NCI-H82 treated with DMSO at 0.1 percent for 48 hours (cell line): ENCODE data around the gene RIOX2.
"Not testable (repeated sequence)": the region's sequence is repeated elsewhere in the genome, so short reads cannot be mapped to it uniquely, and the experiment has no call there.

Experiments used
- DNase-seq: peaks from one replicate; lab custom pipeline; 2025; ENCODE audit not compliant: unreplicated experiment; lab: John Stamatoyannopoulos, UW

Gene RIOX2

DNA sequence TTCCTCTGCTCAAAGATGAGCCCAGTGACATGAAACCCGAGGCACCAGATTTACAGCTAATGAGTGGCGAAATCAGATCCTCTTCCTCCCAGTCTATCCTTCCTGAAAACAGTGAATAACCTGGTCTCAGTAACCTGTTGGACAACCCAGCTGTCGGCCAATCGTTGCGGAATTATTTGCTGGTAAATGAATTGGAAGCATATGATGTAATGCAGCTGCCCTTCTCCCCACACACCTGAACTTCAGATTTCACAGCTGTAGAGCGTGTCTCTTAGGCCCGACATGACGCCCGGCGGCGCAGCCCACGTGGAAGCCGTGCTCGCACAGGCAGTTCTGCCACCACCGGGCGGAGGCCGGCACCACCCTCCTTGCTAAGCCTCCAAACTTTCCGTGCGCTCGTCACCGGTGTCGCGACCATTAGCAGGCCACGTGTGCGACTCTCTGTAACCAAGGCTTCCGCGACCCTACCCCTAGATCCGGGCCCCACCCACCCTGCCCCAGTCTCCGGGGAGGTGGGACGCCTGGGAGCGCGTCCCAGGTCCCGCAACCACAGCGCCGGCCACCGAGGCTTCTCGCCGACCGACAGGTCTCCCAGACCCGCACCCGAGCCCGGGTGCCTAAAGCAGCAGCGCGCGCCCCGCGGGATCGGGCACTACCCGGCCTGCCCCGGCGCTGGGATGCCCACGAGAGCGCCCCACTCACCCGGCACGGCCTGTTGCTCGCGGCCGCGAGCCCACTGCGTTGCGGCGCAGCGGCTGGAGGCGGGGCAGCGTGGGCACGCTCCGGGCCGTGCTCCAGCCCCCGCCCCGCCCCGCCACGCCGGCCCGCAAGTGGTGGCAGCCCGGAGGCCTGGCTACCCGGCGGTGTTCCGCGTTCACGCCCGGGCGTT is at the start of gene RIOX2:
Gene RIOX2, minus strand, starts transcription at position 753 of the 889 bp plus-strand sequence. CDS start 4,838 bp downstream, outside the sequence.
- DNase-seq = peak; percentile 67

DNA sequence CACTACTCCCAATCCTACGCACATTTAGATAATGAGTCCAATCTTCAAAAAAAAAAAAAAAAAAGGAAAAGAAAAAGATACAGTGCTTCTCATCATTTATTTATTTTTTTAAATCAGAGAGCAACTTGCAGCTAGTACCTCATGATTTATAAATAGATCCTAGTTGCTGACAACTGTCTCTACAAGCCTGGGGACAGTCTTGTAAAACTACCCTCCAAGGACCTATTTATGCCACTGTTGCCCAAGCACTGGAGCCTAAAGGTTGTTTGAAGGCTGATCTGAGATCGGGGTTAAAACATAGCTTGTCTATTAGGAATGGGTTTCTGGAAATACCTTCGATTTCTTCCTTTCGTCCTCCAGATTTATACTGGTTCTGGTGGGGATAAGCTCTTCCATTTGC is 48.2 kb upstream of the RIOX2 start:
- DNase-seq = no peak

DNA sequence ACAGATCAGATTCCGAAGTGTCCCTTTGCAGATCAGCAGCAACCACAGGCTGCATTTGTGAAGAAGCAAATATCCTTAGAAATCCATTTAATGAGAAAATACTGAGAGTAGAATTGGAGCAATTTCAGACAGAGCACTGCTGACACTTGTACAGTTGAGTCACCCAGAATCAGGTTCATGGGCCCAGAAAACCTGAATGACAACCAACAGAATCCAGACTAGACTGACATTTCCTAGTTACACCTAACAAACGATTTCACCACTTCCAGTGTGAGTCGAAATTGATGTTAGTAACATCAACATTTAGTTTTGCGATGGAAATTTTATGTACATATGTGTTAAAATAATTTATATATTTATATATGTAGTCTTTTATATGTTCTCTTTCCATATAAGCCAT is 46.1 kb upstream of the RIOX2 start:
- DNase-seq = no peak

DNA sequence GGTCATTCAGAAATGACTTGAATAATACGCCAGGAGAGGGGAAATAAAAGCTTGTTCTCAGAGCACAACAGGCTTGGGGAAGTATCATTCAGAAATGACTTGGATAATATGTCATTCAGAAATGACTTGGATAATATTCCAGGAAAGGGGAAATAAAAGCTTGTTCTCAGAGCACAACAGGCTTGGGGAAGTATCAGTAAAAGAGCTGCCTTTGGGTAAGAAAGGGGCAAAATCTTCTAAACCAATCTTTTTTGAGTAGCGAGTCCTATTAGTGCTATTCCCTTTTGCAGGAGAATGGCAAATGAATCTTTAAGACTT is 42.0 kb upstream of the RIOX2 start:
- no peak for DNase-seq

DNA sequence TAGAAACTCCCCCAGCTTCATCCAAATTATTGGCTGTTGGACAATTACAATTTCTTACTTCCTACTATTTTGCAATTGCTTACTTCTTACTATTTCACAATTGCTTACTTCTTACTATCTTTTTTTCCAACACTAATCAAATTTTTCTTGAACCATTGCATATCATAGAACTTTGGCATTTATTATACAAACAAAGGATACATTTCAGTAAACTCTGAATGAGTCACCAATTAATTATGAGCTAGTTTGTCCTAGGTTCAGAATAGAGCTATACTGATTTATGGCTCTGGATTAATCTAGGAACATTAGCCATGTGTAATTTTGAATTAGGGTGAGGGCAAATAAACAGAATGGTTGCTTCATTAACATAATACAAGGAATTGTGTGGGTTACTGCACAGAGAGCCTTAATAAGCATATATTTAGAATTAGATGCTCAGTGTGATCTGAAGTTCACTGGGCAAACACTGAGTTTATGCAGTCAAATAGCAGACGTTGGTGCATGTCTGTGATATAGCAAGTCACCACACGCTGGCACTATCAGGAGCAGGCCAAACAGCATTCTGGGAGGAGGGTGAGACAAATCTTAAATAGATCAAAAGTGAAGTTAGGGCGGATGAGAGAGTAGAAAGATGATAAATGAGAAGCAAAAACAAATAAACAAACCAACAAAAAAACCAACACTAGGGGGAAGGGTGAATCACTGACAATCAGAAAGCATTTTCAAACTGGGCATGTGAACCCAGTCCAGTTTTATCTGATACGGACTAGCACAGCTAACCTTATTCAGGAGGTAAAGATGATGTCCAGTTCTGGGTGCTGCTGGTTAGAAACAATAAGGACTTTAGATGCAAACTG is 41.4 kb upstream of the RIOX2 start:
- no peak for DNase-seq

DNA sequence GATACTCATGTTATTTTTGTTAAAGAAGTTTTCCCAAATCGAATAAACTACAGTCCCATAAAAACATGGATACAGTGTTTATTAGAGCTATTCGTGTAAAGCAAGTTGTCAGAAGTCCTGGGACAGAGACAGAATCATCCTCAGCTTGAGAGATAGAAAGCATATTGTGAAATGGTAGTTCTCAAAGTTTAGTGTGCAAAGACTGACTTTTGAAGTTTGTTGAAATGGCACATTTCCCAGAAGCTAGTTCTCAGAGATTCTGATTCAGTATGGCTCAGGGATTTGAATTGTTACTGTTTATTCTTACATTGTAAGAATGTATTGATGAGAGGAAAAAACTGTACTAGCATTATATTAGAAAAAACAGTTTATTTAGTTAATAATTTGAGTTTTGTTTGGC is 40.7 kb upstream of the RIOX2 start:
- no peak for DNase-seq

DNA sequence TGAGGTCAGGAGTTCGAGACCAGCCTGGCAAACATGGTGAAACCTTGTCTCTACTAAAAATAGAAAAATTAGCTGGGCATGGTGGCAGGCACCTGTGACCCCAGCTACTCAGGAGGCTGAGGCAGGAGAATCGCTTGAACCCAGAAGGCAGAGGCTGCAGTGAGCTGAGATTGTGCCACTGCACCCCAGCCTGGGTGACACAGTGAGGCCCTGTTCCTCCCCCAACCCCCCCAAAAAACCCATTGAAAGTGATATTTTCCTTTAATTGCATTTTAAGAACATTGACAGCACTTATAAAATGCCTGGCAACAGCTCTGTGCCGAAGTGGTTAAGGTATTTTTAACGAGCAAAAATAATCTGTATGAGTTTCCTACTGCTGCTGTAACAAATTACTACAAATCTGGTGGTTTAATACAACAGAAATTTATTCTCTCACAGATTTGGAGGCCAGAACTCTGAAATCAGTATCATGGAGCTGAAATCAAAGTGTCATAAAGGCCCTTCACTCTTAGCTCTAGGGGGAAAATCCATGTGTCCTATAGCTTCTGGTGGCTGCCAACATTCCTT is 38.7 kb upstream of the RIOX2 start:
- not testable (repeated sequence) for DNase-seq

DNA sequence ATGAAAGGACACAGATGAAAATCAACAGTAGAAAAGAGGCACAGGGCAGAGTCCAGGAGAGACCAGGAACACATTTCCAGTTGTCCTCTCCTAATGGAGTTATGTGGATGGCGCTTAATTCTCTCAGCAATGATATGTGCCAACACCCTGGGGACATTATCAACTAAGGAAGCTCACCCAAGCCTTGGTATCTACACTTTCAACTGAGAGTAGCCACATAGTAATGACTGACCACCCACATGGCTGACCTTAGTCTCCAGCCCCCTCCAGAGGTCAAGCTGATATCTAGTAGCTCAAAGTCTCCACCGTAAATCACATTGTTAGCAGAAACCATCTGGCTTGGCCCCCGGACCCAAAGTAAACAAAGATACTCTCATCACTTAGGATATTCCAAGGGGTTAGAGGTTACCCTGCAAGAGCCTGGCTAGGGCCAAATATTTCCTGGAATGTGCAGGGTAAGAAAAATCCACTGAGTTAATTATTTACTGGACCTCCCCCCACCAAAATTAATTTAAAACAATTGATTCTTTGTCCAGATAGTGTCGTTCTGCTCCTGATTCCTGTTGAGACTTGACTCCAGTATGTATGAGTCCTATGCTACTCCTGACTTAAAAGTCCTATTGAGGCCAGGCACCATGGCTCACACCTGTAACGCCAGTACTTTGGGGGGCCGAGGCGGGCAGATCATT is 38.1 kb upstream of the RIOX2 start:
- DNase-seq = no peak

DNA sequence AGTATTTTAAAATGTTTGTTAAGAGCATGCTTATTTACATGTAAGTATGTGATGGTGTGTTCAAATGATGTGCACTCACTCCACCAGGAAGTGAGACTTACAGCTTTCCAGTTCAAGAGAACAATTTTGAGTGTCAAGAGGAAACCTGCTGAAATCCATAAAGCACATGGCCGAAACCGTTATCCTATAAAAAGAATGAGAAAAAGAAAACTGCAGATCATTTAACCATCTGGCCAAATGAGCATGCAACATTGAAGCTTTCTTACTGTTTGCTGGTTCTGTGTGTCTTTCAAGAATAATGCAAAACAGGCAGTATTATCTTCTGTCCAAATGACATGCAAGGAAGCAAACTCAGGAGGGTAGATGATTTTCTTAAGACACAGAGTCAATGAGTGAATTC is 36.6 kb upstream of the RIOX2 start:
- DNase-seq = no peak

DNA sequence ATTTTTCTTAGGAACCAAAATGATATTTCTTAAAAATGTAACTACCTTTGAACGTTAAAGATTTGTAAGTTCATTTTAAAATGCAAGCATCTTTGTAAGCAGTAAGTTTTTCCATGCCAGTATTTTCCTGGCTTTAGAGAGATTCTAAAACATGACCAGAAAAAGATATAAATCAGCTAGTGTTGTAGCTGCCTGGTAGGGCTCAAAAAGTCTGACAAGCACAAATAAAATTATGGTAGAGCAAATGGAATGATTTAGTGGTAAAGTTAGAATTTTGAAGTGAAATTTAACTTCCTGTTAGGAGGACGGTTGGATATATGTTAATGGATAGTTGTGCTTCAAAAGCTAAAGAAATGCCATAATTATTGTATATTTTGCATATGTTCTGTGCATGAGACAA is 33.2 kb upstream of the RIOX2 start:
- DNase-seq = no peak

DNA sequence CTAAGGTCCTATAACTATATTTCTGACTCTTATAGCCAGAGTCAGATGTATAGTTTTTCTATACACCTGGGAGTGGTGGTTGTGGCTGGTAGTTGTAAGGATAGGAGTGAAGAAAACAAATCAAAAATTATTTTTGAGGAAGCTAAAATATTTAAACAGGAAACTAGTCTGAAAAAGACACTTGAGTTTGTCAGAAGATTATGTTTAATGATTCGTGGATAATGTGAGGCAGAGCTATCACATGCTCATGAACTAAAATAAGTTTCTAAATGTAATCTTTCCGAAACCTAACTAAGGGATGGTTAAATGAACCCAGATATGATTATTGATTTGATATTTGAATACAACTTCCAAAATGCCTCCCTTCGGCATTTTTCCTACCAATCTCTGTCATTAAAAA is 32.5 kb upstream of the RIOX2 start:
- no peak for DNase-seq

DNA sequence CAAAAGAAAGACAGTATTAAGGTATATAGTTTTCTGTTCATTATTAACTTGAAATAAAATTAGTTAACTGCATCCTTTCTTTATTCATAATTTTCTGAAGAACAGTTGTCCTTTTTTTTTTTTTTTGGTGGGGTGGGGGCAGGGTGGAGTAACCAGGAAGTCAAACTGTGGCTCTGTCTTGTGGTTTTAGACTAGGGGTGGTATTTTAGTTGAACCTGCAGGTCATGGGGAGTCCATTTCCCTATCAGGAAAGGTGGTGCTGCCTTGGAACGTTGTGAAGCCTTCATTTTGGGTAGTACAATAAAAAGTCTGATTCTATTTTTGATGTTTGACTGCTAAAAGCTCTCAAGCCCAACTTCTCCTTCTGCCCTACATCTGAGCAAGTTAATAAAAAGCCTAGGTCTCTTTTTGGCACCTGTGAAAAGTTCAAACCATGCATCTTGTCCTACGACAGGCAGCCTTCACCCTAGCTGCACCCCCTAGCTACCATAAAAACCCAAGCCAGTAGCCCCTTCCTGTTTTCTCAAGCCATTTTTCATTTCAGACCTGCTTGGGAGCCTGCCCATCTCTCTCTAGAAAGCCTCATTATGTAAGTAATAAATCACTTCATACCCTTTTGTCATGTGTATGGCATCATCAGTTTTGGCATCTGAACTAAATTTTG is 31.2 kb upstream of the RIOX2 start:
- DNase-seq = no peak

DNA sequence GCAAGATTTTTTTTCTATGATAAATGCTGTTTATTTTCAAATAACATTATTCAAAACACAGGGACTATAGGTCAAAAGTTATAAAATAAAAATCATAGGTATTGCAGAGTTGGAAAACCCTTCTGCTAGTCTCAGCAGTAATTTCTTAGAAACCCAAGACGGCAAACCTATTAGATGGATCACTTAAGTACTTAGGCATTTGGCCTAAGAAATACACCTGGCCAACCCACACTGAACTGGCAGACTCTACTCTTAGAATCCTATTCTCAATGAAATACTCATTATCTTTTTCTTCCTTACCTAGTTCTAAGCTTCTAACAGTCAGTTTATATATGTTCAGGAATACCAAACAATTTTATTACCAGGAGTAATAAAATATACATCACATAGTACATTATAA is 30.5 kb upstream of the RIOX2 start:
- DNase-seq = no peak

DNA sequence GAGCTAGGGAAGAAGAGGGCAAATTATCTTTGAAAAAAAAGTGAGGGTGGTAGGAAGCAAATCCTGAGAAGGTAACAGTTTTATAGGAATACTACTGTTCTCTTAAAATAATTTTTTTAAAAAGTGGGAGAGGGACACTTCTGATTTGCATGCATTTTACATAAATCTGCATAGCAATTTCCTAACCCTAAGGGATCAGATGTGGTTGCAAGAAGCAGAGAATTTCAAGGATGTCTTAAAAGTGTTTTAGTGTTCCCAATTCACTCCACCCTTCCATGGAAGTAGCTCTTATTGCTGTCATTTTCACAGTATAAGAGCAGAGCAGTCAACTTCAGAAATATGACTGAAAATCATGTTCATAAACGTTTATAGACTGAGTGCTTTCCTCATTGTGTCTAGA is 27.8 kb upstream of the RIOX2 start:
- no peak for DNase-seq

DNA sequence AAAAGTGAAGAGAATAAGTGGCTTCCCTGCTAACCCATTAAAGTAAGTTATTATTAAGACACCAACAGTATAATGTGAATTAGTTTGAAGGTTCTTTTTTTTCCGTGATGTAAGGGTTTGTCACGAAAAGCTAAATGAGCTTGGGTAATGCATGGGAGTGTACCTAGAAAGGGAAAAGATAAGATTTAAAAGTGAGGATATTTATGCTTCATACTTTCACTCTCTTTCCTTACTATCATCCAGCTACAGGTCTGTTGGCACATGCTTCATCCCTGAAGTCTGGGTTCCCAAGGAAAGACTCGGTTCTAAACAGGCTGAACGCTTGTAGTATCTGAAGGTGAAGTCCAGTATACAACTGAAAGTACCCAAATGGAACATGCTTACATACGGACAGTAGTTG is 26.9 kb upstream of the RIOX2 start:
- no peak for DNase-seq

DNA sequence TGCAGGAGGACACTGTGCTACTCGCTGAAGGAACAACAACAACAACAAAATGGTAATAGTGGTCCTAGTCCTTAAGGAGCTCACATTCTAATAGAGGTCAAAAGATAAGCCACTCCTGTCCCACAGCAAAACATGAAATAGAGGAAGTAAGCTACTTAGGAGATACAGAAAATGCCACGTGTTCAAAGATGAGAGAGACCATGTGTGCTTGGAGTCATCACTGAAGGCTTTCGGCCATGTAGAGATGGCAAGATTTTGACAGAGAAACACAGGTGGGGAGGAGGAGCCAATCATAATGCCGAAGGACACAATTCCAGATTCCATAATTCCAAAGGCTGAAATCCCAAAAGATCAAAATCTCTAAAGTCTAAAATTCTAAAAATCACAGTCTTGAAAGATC is 24.8 kb upstream of the RIOX2 start:
- no peak for DNase-seq

DNA sequence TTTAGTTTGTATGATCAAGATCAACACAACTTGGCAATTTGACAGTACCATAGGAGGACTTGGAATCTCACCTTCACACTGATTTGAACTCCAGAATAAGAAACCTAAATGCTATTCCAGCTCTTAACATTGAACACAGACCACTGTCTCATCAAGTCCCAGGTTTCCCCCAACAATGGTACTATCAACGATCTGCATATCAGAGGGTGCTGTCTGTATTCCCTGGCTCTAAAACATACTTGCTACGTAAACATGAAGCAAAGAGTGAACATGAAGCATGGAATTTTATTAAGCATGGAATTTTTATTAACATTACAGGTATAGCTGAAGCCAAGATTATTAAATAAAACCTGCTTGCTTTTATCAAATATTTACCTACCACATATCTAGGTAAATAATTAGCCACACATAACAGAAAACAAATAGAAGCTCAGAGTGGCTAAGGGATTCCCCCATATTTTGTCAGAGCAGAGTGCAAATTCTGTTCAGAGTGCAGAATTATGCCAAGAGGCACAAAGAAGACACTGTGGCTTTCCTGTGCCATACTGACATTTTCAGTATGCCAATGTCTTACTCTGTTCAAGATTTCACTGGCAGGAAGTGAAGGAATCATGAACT is 22.2 kb upstream of the RIOX2 start:
- DNase-seq = no peak

DNA sequence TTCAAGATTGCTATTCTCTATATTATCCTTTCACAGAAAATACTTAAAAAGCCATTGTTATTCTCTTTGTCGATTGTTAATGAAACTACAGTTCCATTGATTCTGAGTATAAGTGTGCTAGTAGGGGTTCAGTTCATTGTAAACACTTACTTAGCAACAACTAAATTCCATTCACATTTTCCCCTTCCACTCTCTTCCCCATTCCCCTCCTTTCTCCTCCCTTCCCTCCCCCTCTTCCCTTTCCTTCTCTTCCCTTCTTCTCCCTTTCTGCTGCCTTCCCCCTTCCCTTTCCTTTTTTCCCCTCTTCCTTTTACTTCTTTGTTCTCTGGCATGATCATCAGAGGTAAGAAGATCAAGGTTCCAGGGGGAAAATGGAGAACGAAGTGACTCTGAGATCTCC is 21.3 kb upstream of the RIOX2 start:
- no peak for DNase-seq

DNA sequence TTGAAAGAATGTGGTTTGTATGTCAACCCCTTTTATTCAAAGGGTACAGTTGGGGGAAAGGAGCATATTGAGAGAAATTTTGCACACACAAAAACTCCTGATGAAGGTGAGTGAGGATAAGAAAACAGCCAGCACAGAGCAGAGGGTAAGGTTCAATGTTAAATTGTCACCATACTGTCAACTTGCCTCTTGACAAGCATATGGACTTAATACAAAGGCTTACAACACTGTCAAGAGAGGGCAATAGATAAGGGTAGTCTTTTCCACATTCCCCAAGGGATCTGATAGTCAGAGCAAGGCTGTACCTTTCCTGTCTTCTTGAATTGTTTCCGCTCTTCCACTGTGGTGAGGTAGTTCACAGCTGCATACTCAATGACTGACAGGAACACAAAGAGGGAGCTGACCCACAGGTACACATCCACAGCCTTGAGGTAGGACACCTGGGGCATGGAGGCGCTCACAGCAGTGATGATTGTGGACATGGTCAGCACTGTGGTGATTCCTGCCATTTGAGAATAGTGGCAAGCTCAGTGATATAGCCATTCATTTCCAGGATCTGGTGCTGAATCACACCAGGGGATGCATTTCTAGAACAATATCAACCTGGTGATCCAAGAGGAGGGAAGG is 20.4 kb upstream of the RIOX2 start:
- DNase-seq = no peak

DNA sequence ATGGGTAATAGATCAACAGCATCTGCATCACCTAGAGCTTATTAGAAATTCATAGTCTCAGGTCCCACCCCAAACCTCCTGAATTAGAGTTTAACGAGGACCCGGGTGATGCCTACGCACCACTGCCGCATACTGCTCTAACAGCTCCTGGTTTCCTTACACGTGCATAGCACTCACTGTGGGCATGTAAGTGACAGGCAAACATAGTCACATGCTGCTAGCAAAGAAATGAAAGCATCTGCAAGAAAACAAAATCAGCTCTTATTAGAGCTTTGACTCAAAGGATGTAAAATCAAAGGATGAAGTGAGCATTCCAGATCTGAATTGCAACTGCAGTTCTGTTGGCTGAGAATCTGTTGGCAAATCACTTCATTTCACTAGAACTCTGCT is 19.1 kb upstream of the RIOX2 start:
- DNase-seq = no peak
